Measurements from ENCODE around the gene GLT6D1. TPM values are rescaled to one million over a fixed set of nuclear protein-coding genes. Genes with fewer than 3 reads are reported as not detected.
"Not testable (repeated sequence)": the region's sequence is repeated elsewhere in the genome, so short reads cannot be mapped to it uniquely, and the experiment has no call there.

The GLT6D1 gene
- total and polyA plus RNA-seq, 10 donors, result not detected

DNA sequence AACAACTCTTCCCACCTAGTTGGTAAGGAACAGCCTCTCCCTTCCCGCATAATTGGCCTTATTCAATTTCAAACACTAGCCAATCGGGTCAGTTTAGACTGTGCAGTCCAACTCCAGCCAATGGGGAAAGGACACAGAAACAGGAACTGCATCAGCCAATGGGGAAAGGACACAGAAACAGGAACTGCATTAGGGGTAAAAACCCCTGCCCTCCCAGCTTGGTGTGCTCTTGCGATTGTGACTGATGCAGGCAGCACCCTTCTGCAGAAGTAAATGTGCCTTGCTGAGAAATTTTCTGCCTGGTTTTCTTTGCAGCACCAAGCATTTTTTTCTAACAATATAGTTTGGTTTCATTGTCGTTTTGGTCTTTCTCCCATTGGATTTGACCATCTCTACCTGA is 8.5 kb upstream of the GLT6D1 start:
- 84 to 91% (median 90%) methylated on average over 4 of the region's 4 CpGs for WGBS, 5 donors
- DNase-seq, result no peak
- H3K27ac ChIP-seq, result no peak overlapping the region
- peaks cover 3 to 74% (median 65%) of the 10 kb centered on the region in 8 donors for H3K9me3 ChIP-seq
- intact Hi-C loops (cut with DNase I; ENCODE audit: low total_unique reads), result no loop called here
- H3K4me1 ChIP-seq, result no peaks in the 10 kb centered on the region
- H3K4me3 ChIP-seq, result no peak overlapping the region
- no peaks in the 10 kb centered on the region for H3K36me3 ChIP-seq
- H3K27me3 ChIP-seq (replicated peaks in 1 of 7), result no peaks in the 10 kb centered on the region
- TF ChIP-seq, protein P1, sequence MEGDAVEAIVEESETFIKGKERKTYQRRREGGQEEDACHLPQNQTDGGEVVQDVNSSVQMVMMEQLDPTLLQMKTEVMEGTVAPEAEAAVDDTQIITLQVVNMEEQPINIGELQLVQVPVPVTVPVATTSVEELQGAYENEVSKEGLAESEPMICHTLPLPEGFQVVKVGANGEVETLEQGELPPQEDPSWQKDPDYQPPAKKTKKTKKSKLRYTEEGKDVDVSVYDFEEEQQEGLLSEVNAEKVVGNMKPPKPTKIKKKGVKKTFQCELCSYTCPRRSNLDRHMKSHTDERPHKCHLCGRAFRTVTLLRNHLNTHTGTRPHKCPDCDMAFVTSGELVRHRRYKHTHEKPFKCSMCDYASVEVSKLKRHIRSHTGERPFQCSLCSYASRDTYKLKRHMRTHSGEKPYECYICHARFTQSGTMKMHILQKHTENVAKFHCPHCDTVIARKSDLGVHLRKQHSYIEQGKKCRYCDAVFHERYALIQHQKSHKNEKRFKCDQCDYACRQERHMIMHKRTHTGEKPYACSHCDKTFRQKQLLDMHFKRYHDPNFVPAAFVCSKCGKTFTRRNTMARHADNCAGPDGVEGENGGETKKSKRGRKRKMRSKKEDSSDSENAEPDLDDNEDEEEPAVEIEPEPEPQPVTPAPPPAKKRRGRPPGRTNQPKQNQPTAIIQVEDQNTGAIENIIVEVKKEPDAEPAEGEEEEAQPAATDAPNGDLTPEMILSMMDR (IDR thresholded peaks at IDR 0.05 in 8 of 11, conservative IDR thresholded peaks at IDR 0.05 in 3 of 11), result no peak
- TF ChIP-seq POLR2AphosphoS5 (IDR thresholded peaks at IDR 0.05) (no peak), POLR2A (IDR thresholded peaks at IDR 0.05) (no peak)

- no peak overlapping the region for H3K27ac ChIP-seq
- intact Hi-C loops (cut with DNase I; ENCODE audit: low total_unique reads), result no loop called here
- no peak overlapping the region for H3K4me3 ChIP-seq
- 80 to 94% (median 82%) methylated on average over 5 of the region's 5 CpGs for WGBS, 5 donors
- DNase-seq, result no peak
- peaks cover 3 to 69% (median 61%) of the 10 kb centered on the region in 8 donors for H3K9me3 ChIP-seq
- no peaks in the 10 kb centered on the region for H3K36me3 ChIP-seq
- no peaks in the 10 kb centered on the region for H3K4me1 ChIP-seq
- H3K27me3 ChIP-seq (replicated peaks in 1 of 7), result peaks cover 0 to 4% (median 0%) of the 10 kb centered on the region in 7 donors
- no peak for TF ChIP-seq POLR2AphosphoS5 (IDR thresholded peaks at IDR 0.05)
- TF ChIP-seq POLR2A (IDR thresholded peaks at IDR 0.05), result no peak
- TF ChIP-seq, protein P1 (IDR thresholded peaks at IDR 0.05 in 8 of 11, conservative IDR thresholded peaks at IDR 0.05 in 3 of 11), result no peak
Measured at GRCh38 chr9:135644631-135645218, 5.4 kb upstream of the GLT6D1 start.

GRCh38 chr9:135641745-135642144 is 2.4 kb upstream of the GLT6D1 start:
- Histone ChIP-seq H3K36me3 (no peaks in the 10 kb centered on the region), H3K27ac (no peak overlapping the region), H3K4me3 (no peak overlapping the region), H3K27me3 (replicated peaks in 1 of 7) (peaks cover 0 to 23% (median 0%) of the 10 kb centered on the region in 7 donors), H3K4me1 (no peaks in the 10 kb centered on the region), H3K9me3 (peaks cover 0 to 39% (median 31%) of the 10 kb centered on the region in 8 donors)
- no peak for DNase-seq
- WGBS, 5 donors, result 62 to 71% (median 70%) methylated on average over 8 of the region's 8 CpGs
- TF ChIP-seq, protein P1 (IDR thresholded peaks at IDR 0.05 in 8 of 11, conservative IDR thresholded peaks at IDR 0.05 in 3 of 11), result no peak
- TF ChIP-seq POLR2AphosphoS5 (IDR thresholded peaks at IDR 0.05), result no peak
- no peak for TF ChIP-seq POLR2A (IDR thresholded peaks at IDR 0.05)
- intact Hi-C loops (cut with DNase I; ENCODE audit: low total_unique reads), result no loop called here

DNA sequence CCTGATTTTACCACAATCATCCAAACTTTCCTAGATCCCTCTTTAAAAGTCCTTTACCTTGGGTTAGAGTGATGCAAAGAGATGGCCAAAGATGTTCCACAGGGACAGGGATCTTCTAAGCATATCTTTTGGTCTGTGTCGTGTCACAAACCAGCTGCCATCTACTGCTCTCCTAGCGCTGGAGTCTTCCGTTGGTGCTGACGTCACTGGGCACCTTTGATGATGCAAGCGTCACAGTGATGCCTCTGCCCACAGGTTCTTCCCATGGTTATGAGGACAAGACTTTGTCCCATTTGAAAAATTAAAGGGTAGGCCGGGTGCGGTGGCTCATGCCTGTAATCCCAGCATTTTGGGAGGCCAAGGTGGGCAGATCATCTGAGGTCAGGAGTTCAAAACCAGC is 1.7 kb upstream of the GLT6D1 start:
- TF ChIP-seq, protein P1 (IDR thresholded peaks at IDR 0.05 in 8 of 11, conservative IDR thresholded peaks at IDR 0.05 in 3 of 11), result no peak
- TF ChIP-seq POLR2AphosphoS5 (IDR thresholded peaks at IDR 0.05) (no peak), POLR2A (IDR thresholded peaks at IDR 0.05) (no peak)
- no peak overlapping the region for H3K27ac ChIP-seq
- no peaks in the 10 kb centered on the region for H3K36me3 ChIP-seq
- 79 to 85% (median 84%) methylated on average over 7 of the region's 7 CpGs for WGBS, 5 donors
- intact Hi-C loops (cut with DNase I; ENCODE audit: low total_unique reads), result no loop called here
- no peak overlapping the region for H3K4me3 ChIP-seq
- peaks cover 0 to 29% (median 2%) of the 10 kb centered on the region in 7 donors for H3K27me3 ChIP-seq (replicated peaks in 1 of 7)
- H3K4me1 ChIP-seq, result no peaks in the 10 kb centered on the region
- DNase-seq, result no peak
- H3K9me3 ChIP-seq, result peaks cover 0 to 32% (median 24%) of the 10 kb centered on the region in 8 donors

DNA sequence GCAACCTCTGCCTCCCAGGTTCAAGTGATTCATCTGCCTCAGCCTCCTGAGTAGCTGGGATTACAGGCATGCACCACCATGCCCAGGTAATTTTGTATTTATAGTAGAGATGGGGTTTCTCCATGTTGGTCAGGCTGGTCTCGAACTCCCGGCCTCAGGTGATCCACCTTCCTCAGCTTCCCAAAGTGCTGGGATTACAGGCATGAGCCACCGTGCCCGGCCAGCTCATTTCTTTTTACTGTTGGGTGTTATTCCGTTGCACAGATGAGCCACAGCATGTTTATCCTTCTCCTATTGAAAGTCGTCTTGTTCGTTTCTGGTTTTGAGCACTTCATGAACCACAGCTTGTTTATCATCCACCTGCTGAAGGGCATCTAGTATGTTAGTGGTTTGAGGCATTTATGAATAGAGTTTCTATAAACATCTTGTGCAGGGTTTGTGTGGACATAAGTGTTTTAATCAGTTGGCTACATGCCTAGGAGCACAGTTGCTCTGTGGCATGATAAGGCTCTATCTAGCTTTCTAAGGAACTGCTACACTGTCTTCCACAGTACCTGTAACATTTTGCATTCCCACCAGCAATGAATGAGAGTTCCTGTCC is 2.3 kb downstream of the GLT6D1 start:
- H3K4me1 ChIP-seq; DNase-seq; H3K27ac ChIP-seq; H3K9me3 ChIP-seq; H3K36me3 ChIP-seq; H3K4me3 ChIP-seq; intact Hi-C loops (cut with DNase I; ENCODE audit: low total_unique reads): not testable (repeated sequence)
- 83 to 92% (median 86%) methylated on average over 7 of the region's 7 CpGs for WGBS, 5 donors
- peaks cover 0 to 62% (median 7%) of the 10 kb centered on the region in 7 donors for H3K27me3 ChIP-seq (replicated peaks in 1 of 7)

Measured in spleen (tissue), 11 donors.